OCI-LY1 (cell line): ENCODE measurements around the gene SSPN.

Source experiments
- EZH2 ChIP-seq: fragments of 200-600 bp; sonication (generic), shearing (Covaris generic); IDR thresholded peaks from 2 replicates; pipeline ENCODE4 v1.8.0; 2017; ENCODE audit warnings: borderline replicate concordance, mixed run types, mild to moderate bottlenecking, antibody characterized with exemption, low read length, moderate library complexity, mixed read lengths
- TF ChIP-seq, protein P1 (sequence below): fragments of 200-600 bp; sonication (generic), shearing (Covaris generic); IDR thresholded peaks from 2 replicates; pipeline ENCODE4 v1.5.1; 2017; ENCODE audit warnings: mild to moderate bottlenecking, antibody characterized with exemption, low read length, moderate library complexity, mixed read lengths

DNA sequence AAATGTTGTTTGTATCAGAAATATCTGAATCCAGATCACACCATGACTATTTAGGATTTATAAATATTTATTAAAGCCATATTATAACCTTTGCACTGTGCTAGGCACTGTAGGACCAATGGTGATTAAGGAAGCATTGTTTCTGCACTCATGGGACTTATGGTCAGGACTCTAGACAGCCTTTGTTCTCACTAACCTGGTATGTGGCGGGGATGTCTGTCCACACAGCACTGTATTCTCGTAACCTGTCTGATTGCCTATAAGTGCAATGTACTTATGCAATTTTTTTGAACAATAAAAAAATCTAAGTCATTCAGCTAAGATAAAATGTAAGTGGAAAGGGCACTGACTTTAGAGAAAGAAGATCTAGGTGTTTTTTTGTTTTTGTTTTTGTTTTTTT, 6.7 kb upstream of the SSPN start:
- TF ChIP-seq, protein P1, sequence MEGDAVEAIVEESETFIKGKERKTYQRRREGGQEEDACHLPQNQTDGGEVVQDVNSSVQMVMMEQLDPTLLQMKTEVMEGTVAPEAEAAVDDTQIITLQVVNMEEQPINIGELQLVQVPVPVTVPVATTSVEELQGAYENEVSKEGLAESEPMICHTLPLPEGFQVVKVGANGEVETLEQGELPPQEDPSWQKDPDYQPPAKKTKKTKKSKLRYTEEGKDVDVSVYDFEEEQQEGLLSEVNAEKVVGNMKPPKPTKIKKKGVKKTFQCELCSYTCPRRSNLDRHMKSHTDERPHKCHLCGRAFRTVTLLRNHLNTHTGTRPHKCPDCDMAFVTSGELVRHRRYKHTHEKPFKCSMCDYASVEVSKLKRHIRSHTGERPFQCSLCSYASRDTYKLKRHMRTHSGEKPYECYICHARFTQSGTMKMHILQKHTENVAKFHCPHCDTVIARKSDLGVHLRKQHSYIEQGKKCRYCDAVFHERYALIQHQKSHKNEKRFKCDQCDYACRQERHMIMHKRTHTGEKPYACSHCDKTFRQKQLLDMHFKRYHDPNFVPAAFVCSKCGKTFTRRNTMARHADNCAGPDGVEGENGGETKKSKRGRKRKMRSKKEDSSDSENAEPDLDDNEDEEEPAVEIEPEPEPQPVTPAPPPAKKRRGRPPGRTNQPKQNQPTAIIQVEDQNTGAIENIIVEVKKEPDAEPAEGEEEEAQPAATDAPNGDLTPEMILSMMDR, result no peak
- TF ChIP-seq EZH2, result no peak
